GM12878 (cell line): ENCODE results near the gene SORCS2.

Source experiments
- BHLHE40 ChIP-seq, 2 experiments: fragments of 450-650 bp in 1 of 2; IDR thresholded peaks; 2 replicates each; pipeline ENCODE4 v1.6.1; 2011 to 2017; ENCODE audit warnings: low read depth in 2 of 2, borderline replicate concordance in 1 of 2, improper control_type of control experiment in 1 of 2, low read length in 1 of 2, mild to moderate bottlenecking in 1 of 2
- CTCF ChIP-seq, 3 experiments: IDR thresholded peaks in 2 of 3; conservative IDR thresholded peaks in 1 of 3; 2 replicates each; pipeline ENCODE4 v1.5.1; 2011; ENCODE audit warnings: low read depth in 3 of 3, low read length in 3 of 3, mild to moderate bottlenecking in 3 of 3, control low read depth in 2 of 3, moderate library complexity in 2 of 3, inconsistent platforms in 1 of 3, mixed read lengths in 1 of 3; ENCODE audit not compliant: control insufficient read depth in 2 of 3, insufficient read depth in 1 of 3; ENCODE audit errors: extremely low read depth in 1 of 3
- EZH2 ChIP-seq: IDR thresholded peaks from 2 replicates; pipeline ENCODE4 v1.6.1; 2012; ENCODE audit warnings: low read depth, mild to moderate bottlenecking, control low read depth, inconsistent platforms, low read length, borderline replicate concordance; ENCODE audit not compliant: control insufficient read depth
- KDM1A ChIP-seq: fragments of 200-600 bp; sonication (generic); IDR thresholded peaks from 2 replicates; pipeline ENCODE4 v1.6.1; 2016; ENCODE audit warnings: borderline replicate concordance
- NFIC ChIP-seq: IDR thresholded peaks from 2 replicates; pipeline ENCODE4 v1.6.1; 2012; ENCODE audit warnings: low read depth, mild to moderate bottlenecking, inconsistent platforms, low read length, moderate library complexity
- REST ChIP-seq: IDR thresholded peaks from 2 replicates; pipeline ENCODE4 v1.6.1; 2012; ENCODE audit warnings: mild to moderate bottlenecking, low read depth, low read length
- SMC3 ChIP-seq: IDR thresholded peaks from 2 replicates; pipeline ENCODE4 v1.6.1; 2011; ENCODE audit warnings: low read length, improper control_type of control experiment, borderline replicate concordance
- TBL1XR1 ChIP-seq: IDR thresholded peaks from 2 replicates; pipeline ENCODE4 v1.6.1; 2012; ENCODE audit warnings: low read depth, low read length, improper control_type of control experiment
- ZBTB4 ChIP-seq: fragments of 450-650 bp; formaldehyde crosslinking; IDR thresholded peaks from 2 replicates; pipeline ENCODE4 v1.4.0; 2022; ENCODE audit warnings: mild to moderate bottlenecking, moderate library complexity

GRCh38 chr4:7356667-7357310 lies 164.5 kb downstream of the SORCS2 start:
- no peak for TF ChIP-seq KDM1A
- TF ChIP-seq CTCF (IDR thresholded peaks at IDR 0.05 in 2 of 3, conservative IDR thresholded peaks at IDR 0.05 in 1 of 3; ENCODE audit: control insufficient read depth in 2 of 3, extremely low read depth in 1 of 3, insufficient read depth in 1 of 3, low read depth in 3 of 3, low read length in 3 of 3), result no peak
- no peak for TF ChIP-seq SMC3
- no peak for TF ChIP-seq EZH2
- no peak for TF ChIP-seq REST
- no peak for TF ChIP-seq BHLHE40 (IDR thresholded peaks at IDR 0.05; ENCODE audit: borderline replicate concordance in 1 of 2, low read depth in 2 of 2, low read length in 1 of 2)
- TF ChIP-seq NFIC, result no peak
- no peak for TF ChIP-seq ZBTB4 (CRISPR knock-in tag)
- no peak for TF ChIP-seq TBL1XR1
